Activated CD4-positive, alpha-beta T cell treated with anti-CD3 and anti-CD28 coated beads, Interleukin-2, amount 50 U/mL, for 4 hours (primary cell): ENCODE measurements around the gene RPUSD3.

ENCODE experiments used
- DNase-seq, 2 experiments: peaks; one replicate each; pipeline ENCODE4 v3.0.0-alpha.2; 2020

The RPUSD3 gene

GRCh38 chr3:9797196-9797945 lies 46.4 kb downstream of the RPUSD3 start:
- no peak for DNase-seq

GRCh38 chr3:9795207-9795606 lies 48.6 kb downstream of the RPUSD3 start:
- DNase-seq, result no peak

- no peak for DNase-seq
Observed at GRCh38 chr3:9794400-9794799, 49.4 kb downstream of the RPUSD3 start.

GRCh38 chr3:9793161-9793781 lies 50.5 kb downstream of the RPUSD3 start:
- no peak for DNase-seq

- peak; percentile 88 to 89 for DNase-seq
Observed at GRCh38 chr3:9792405-9793160, 51.2 kb downstream of the RPUSD3 start, which contains the start of the genes ARPC4 and TADA3. Gene ARPC4 (plus strand): TSS chr3:9793082. CDS start chr3:9793122, 40 bp downstream. Gene TADA3 (minus strand): TSS chr3:9792473. CDS start chr3:9791466, 1,007 bp downstream.

- no peak for DNase-seq
Observed at GRCh38 chr3:9791790-9792404, 51.9 kb downstream of the RPUSD3 start.

GRCh38 chr3:9791127-9791526 lies 52.7 kb downstream of the RPUSD3 start:
- DNase-seq, result no peak
